Neutrophil (primary cell): ENCODE data around the gene CAMK1D.

Source experiments
- H3K27ac ChIP-seq: fragments of 200-600 bp; sonication (generic); 2 replicates; pipeline ENCODE4 v1.5.1; 2016; ENCODE audit warnings: mild to moderate bottlenecking, moderate library complexity
- H3K27me3 ChIP-seq: fragments of 200-600 bp; sonication (generic); 2 replicates; pipeline ENCODE4 v1.6.0; 2016; ENCODE audit warnings: mild to moderate bottlenecking
- H3K36me3 ChIP-seq: fragments of 200-600 bp; sonication (generic); 2 replicates; pipeline ENCODE4 v1.5.1; 2017
- H3K4me1 ChIP-seq, 2 experiments: fragments of 200-600 bp in 1 of 2; sonication (generic) in 1 of 2; 1 replicate in 1 of 2; 2 replicates in 1 of 2; pipeline versions ENCODE4 v1.5.1 to v1.6.1; 2013 to 2016; ENCODE audit warnings: low read depth in 1 of 2, low read length in 1 of 2, mild to moderate bottlenecking in 1 of 2, moderate library complexity in 1 of 2; ENCODE audit not compliant: control insufficient read depth in 1 of 2, insufficient read depth in 1 of 2
- H3K4me3 ChIP-seq, 2 experiments: fragments of 200-600 bp in 1 of 2; sonication (generic) in 1 of 2; 1 replicate in 1 of 2; 2 replicates in 1 of 2; pipeline ENCODE4 v1.5.1; 2013 to 2016; ENCODE audit warnings: low read depth in 1 of 2, low read length in 1 of 2, mild to moderate bottlenecking in 1 of 2, moderate library complexity in 1 of 2
- H3K9me3 ChIP-seq: fragments of 200-600 bp; sonication (generic); 2 replicates; pipeline ENCODE4 v1.5.1; 2016
- TF ChIP-seq, protein P1 (sequence below): fragments of 200-600 bp; sonication (generic); IDR thresholded peaks from 2 replicates; pipeline ENCODE4 v1.5.1; 2016; ENCODE audit warnings: antibody characterized with exemption

CAMK1D gene

DNA sequence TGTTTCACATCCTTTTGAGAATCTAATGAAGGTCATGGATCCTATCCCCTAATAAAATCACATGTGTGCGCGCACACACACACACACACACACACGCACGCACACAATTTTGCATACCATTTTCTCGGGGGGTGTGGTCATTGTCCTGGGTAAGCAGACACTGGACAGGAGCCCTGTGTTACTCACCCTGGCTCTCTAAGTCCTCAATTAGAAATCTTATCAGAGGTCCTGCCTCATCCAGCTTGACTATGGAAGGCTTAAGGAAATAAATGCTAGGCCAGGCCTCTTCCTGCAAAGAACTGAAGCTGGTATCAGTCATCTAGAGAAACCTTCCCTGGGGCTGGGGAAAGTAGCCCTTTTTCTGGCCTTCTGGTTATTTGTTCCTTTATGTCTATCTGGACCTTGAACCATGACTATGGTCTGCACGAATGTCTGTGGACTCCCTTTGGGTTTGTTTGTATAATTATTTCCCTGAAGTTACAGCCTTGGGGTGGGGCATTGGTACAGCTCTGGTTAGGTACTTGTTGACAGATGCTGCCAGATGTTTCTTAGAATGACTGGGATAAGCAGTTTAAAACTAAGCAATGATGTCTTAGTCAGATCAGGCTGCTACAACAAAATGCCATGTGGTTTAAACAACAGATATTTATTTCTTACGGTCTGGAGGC is 443.7 kb downstream of the CAMK1D start:
- H3K27me3 ChIP-seq: no peaks in the 10 kb centered on the region
- TF ChIP-seq, protein P1, sequence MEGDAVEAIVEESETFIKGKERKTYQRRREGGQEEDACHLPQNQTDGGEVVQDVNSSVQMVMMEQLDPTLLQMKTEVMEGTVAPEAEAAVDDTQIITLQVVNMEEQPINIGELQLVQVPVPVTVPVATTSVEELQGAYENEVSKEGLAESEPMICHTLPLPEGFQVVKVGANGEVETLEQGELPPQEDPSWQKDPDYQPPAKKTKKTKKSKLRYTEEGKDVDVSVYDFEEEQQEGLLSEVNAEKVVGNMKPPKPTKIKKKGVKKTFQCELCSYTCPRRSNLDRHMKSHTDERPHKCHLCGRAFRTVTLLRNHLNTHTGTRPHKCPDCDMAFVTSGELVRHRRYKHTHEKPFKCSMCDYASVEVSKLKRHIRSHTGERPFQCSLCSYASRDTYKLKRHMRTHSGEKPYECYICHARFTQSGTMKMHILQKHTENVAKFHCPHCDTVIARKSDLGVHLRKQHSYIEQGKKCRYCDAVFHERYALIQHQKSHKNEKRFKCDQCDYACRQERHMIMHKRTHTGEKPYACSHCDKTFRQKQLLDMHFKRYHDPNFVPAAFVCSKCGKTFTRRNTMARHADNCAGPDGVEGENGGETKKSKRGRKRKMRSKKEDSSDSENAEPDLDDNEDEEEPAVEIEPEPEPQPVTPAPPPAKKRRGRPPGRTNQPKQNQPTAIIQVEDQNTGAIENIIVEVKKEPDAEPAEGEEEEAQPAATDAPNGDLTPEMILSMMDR: no peak
- H3K4me3 ChIP-seq: no peak overlapping the region
- no peak overlapping the region for H3K27ac ChIP-seq
- no peaks in the 10 kb centered on the region for H3K4me1 ChIP-seq
- H3K36me3 ChIP-seq: no peaks in the 10 kb centered on the region
- H3K9me3 ChIP-seq: no peaks in the 10 kb centered on the region

DNA sequence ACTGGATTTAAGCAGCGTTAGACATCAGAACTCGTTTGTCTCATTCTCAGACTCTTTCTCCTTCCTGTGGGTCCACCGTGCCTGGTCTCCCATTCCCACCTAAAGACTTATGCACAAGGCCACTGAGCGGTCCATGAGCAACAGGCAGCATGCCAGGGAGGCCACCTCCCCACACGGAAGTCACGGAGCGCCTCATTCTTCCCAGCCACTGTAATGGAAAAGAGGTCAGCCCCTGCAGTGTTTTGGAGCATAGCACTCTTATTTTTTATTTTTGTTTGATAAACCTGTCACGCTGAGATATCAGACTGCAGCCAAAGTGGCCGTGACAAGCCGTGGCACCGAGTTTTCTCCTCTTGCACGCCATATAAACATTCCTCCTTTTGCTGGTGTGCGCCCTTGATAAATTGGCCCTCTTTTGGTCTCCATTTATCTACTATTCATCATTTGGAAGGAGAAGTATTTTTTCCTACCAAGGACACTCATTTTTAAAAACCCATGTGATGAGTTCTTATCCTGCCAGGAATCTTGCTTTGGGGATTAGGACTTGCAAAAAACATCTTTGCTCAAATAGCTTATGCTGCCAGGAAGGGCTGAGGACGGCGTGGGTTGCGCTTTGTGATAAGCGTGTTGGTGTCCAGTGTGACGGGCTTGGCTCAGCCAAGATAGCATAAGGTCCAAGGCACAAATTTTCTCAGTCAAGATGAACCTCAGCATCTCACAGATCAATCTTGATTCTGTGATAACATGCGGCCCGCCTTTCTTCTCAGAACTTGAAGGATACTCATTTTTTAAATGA is 446.2 kb downstream of the CAMK1D start:
- H3K27ac ChIP-seq: no peak overlapping the region
- H3K4me3 ChIP-seq: no peak overlapping the region
- H3K4me1 ChIP-seq: no peaks in the 10 kb centered on the region
- TF ChIP-seq, protein P1: no peak
- no peaks in the 10 kb centered on the region for H3K27me3 ChIP-seq
- H3K36me3 ChIP-seq: no peaks in the 10 kb centered on the region
- H3K9me3 ChIP-seq: no peaks in the 10 kb centered on the region

GRCh38 chr10:12796401-12797160 is 447.2 kb downstream of the CAMK1D start:
- no peaks in the 10 kb centered on the region for H3K9me3 ChIP-seq
- TF ChIP-seq, protein P1: no peak
- no peak overlapping the region for H3K4me3 ChIP-seq
- H3K36me3 ChIP-seq: no peaks in the 10 kb centered on the region
- H3K27ac ChIP-seq: no peak overlapping the region
- no peaks in the 10 kb centered on the region for H3K27me3 ChIP-seq
- no peaks in the 10 kb centered on the region for H3K4me1 ChIP-seq

DNA sequence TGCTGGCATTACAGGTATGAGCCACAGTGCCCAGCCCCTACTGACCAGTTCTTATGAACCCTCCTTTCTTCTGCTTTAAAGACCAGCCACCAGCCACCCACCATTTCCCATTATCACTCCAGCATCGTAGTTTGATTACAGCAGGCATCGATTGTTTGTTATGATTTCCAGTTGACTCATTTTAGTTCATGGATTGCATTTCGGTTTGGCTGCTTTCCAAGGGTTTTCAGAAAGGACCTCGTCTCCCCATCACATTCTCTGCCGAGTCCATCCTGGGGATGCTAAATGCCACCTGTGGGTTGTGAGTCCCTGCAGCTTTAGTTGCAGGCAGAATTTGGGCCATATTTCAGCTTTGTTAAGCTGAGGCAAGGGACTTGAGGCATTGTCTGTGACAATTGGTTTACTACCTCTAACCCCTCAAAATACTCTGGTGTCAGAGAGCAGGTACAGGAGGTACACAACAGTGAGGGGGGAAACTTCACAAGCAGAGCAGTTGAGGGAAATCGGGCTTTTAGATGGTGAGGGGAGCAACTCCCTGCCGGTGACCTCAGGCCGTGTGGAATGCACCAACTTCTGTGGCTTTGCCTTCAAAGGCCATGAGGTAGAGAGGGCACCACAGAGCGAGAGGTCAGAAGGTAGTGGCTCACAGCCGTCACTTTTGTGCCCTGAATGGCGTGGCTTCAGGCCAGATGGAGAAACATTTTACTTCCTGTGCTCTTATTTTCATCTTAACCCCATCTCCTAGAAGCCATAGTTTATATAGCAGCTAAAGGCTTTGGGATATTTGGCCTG is 448.3 kb downstream of the CAMK1D start:
- H3K4me1 ChIP-seq: no peaks in the 10 kb centered on the region
- H3K36me3 ChIP-seq: no peaks in the 10 kb centered on the region

More for the DNA sequence above, 448.3 kb downstream of the CAMK1D start:
- no peaks in the 10 kb centered on the region for H3K27me3 ChIP-seq
- no peak overlapping the region for H3K27ac ChIP-seq
- no peaks in the 10 kb centered on the region for H3K9me3 ChIP-seq
- H3K4me3 ChIP-seq: no peak overlapping the region
- TF ChIP-seq, protein P1: no peak
